Measurements from ENCODE around the gene ACVR2B. TPM values are rescaled to one million over a fixed set of nuclear protein-coding genes. Genes with fewer than 3 reads are reported as not detected.

ACVR2B gene
- polyA plus RNA-seq, 1 donor from 2014 or later, result 33.3 TPM

- no peak for TF ChIP-seq TAF1 (IDR thresholded peaks at IDR 0.05; ENCODE audit: low read depth)
- TF ChIP-seq SMC3 (conservative IDR thresholded peaks at IDR 0.05; ENCODE audit: poor library complexity), result no peak
- no peak for TF ChIP-seq RAD21 (conservative IDR thresholded peaks at IDR 0.05)
- TF ChIP-seq EP300 (conservative IDR thresholded peaks at IDR 0.05; ENCODE audit: poor library complexity, severe bottlenecking), result no peak
- no peak for TF ChIP-seq EZH2 (IDR thresholded peaks at IDR 0.05; ENCODE audit: borderline replicate concordance, insufficient read depth, low read length, poor library complexity, severe bottlenecking)
- no peak for TF ChIP-seq CTCF (IDR thresholded peaks at IDR 0.05; ENCODE audit: poor library complexity, severe bottlenecking)
- TF ChIP-seq MXI1 (conservative IDR thresholded peaks at IDR 0.05; ENCODE audit: poor library complexity, severe bottlenecking), result no peak
- no peak for TF ChIP-seq REST (IDR thresholded peaks at IDR 0.05; ENCODE audit: borderline replicate concordance)
- no peak for TF ChIP-seq POLR2AphosphoS5 (IDR thresholded peaks at IDR 0.05)
- H3K9me3 ChIP-seq (ENCODE audit: low read length), result no peaks in the 10 kb centered on the region
- no peaks in the 10 kb centered on the region for H3F3A ChIP-seq (ENCODE audit: insufficient read depth, low read length, poor library complexity, severe bottlenecking)
- no peak overlapping the region for H3K27ac ChIP-seq (ENCODE audit: low read length)
- peaks cover 5% of the 10 kb centered on the region for H3K36me3 ChIP-seq (ENCODE audit: insufficient read depth, low read length)
- no peaks in the 10 kb centered on the region for H4K20me1 ChIP-seq (ENCODE audit: insufficient read depth)
- H3K4me3 ChIP-seq (ENCODE audit: low read length), result no peak overlapping the region
- H2AFZ ChIP-seq (ENCODE audit: low read depth, low read length), result no peak overlapping the region
- no peak overlapping the region for H3K9ac ChIP-seq (ENCODE audit: low read length)
- no peak overlapping the region for H3K4me2 ChIP-seq (ENCODE audit: low read length)
- H3K27me3 ChIP-seq (ENCODE audit: insufficient read depth, low read depth, low read length), result no peaks in the 10 kb centered on the region
- H3K79me2 ChIP-seq (replicated peaks; ENCODE audit: insufficient read depth, low read length), result no peaks in the 10 kb centered on the region
- no peaks in the 10 kb centered on the region for H3K9me2 ChIP-seq (ENCODE audit: insufficient read depth, low read length)
Measured at GRCh38 chr3:38487323-38487722, 33.6 kb downstream of the ACVR2B start.

GRCh38 chr3:38488949-38489348, 35.3 kb downstream of the ACVR2B start:
- Histone ChIP-seq H3K4me2 (ENCODE audit: low read length) (no peak overlapping the region), H4K20me1 (ENCODE audit: insufficient read depth) (no peaks in the 10 kb centered on the region), H3K27ac (ENCODE audit: low read length) (no peak overlapping the region), H3K36me3 (ENCODE audit: insufficient read depth, low read length) (peaks cover 5% of the 10 kb centered on the region), H3K4me3 (ENCODE audit: low read length) (no peak overlapping the region), H3K9me2 (ENCODE audit: insufficient read depth, low read length) (no peaks in the 10 kb centered on the region), H3K79me2 (replicated peaks; ENCODE audit: insufficient read depth, low read length) (no peaks in the 10 kb centered on the region), H3F3A (ENCODE audit: insufficient read depth, low read length, poor library complexity, severe bottlenecking) (no peaks in the 10 kb centered on the region), H3K9ac (ENCODE audit: low read length) (no peak overlapping the region), H3K27me3 (ENCODE audit: insufficient read depth, low read depth, low read length) (no peaks in the 10 kb centered on the region), H3K9me3 (ENCODE audit: low read length) (no peaks in the 10 kb centered on the region), H2AFZ (ENCODE audit: low read depth, low read length) (no peak overlapping the region)
- TF ChIP-seq RAD21 (conservative IDR thresholded peaks at IDR 0.05) (no peak), EP300 (conservative IDR thresholded peaks at IDR 0.05; ENCODE audit: poor library complexity, severe bottlenecking) (no peak), SMC3 (conservative IDR thresholded peaks at IDR 0.05; ENCODE audit: poor library complexity) (no peak), TAF1 (IDR thresholded peaks at IDR 0.05; ENCODE audit: low read depth) (no peak), POLR2AphosphoS5 (IDR thresholded peaks at IDR 0.05) (no peak), REST (IDR thresholded peaks at IDR 0.05; ENCODE audit: borderline replicate concordance) (no peak), EZH2 (IDR thresholded peaks at IDR 0.05; ENCODE audit: borderline replicate concordance, insufficient read depth, low read length, poor library complexity, severe bottlenecking) (no peak)
